ENCODE results near the gene TBXA2R.

The TBXA2R gene

DNA sequence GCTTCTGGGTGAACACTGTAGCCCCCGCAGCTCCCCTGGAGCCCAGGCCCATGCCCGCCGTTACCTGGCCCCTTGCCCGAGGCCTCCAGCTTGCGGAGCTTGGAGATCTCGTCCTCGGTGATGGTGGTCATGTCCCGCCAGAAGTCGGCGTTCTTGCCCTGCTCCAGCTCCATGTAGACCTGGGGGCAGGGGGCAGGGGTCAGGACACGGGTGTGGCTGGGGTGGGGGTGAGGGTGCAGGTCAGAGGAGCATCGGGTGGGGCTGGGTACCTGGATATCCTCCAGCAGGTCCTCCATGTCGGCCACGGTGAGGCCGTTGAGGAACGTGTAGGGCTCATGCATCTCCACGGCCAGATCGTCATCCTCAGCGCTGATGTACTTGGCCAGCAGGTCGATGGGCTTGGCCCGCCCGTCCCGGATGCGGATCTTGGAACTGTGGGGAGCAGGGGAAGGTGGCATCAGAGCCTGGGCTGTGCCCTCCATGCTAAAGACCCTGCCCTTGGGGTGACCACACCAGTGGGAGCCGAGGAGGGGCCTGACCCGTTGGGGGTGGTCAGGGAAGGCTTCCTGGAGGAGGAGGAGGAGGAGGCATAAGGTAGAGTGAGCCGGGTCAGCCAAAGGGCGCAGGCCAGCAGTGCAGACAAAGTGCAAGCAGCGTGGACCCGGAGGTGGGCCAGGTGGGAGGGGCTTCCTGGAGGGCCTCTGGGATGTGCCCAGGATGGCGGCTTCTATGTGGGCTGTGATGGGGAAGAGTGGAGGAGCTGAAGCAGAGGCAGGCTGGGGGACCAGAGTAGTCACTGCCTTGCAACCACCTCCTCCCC, 12.3 kb upstream of the TBXA2R start:
- no peak for DNase-seq

DNA sequence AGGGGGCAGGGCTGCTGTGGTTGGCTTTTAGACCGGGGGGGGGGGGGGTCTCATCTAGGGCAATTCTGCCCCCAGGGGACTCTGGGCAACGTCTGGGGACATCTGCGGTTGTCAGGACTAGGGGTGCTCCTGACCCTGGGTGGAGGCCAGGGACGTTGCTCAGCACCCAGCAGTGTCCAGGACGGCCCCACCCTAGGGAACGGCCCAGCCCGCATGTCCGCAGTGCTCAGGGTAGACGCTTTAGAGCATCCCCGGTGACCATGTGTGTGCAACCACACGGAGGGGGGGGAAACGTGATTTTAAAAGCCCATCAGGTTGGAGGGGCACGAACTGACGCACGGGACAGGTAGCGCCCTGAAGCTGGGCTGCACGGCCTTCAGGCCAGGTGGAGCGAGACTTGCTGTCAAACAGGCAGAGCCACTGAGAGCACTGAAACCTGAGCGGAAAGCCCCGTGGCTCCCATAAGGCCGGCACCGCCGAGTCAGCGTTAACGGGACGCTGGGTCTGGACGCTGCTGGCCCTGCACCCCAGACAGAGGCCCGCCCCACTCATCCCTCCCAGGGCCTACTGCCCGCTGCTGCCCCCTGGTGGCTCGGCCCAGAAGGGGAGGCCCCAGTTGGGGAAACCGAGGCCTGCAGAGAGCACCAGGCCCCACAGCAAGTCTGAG, 11.6 kb upstream of the TBXA2R start:
- DNase-seq, result no peak

DNA sequence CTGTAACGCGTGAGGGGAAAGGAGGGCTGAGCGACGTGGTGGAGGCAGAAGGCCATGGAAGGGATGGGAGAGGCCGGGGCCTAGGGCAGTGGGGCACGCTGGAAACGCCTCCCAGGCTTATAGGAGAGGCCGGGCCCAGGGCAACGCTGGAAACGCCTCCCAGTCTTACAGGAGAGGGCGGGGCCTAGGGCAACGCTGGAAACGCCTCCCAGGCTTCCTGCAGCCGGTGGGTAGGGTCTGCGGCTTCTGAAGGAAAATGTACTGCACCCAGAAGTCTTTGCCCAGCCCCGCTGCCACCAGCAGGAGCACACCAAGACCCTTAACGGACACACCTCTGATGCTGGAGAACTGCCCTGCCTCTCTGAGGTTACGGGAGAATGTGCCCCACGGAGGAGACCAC, 10.8 kb upstream of the TBXA2R start:
- no peak for DNase-seq

DNA sequence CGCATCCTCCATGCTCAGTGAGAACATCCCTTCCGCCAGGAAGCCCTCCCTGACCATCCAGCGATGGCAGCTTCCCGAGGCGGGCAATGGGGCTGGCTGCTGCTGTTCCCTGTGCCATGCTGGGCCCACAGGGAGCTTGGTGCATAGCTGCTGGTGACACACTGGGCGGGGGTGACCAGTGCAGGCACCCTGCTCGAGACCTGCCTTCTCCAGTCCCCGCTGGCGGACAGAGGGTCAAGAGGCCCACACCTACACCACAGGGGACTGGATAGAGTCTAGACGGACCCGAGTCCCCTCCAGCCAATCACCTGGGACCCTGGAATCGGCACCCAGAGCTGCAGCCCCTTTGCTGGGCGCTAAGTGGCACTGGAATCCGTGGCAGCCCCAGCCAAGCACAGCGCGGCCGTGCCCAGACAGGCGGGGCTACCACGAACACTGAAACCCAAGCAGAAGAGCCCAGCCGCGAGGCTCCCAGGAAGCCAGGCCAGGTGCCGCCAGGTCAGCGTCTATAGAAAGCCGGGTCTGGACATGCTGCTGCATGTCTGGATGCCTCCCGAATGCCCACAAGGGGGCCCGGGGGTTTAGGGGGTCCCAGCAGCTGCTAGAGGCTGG, 9.0 kb upstream of the TBXA2R start:
- no peak for DNase-seq

DNA sequence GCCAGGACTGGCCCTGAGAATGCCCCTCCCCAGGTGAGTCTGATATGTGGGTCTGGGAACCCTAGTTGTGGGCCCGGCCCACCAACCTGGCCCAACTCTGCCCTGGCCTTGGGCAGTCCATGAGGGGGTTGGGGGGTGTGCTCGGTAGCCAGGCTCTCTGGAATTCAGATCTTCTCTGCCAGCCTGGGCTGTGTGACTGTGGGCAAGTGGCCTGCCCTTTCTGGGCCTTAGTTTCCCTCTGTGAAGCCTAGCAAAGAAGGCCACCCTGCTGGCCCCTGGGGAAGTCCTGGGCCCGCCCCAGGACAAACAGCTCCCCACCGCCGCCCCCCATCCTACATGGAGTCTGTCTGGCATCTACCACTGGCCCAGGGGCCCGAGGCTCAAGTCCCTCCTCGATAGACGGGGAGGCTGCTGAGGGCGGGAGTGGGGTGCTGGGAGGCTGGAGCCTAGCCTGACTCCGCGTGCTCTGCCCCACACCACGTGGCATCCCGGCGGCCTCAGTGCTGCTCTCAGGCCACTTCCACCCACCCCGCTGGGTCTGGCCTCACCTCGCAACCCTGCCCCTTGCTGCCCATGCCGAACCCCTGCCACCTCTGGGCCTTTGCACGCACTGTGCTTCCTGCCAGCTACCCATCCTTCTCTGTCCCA, 8.3 kb upstream of the TBXA2R start:
- no peak for DNase-seq

DNA sequence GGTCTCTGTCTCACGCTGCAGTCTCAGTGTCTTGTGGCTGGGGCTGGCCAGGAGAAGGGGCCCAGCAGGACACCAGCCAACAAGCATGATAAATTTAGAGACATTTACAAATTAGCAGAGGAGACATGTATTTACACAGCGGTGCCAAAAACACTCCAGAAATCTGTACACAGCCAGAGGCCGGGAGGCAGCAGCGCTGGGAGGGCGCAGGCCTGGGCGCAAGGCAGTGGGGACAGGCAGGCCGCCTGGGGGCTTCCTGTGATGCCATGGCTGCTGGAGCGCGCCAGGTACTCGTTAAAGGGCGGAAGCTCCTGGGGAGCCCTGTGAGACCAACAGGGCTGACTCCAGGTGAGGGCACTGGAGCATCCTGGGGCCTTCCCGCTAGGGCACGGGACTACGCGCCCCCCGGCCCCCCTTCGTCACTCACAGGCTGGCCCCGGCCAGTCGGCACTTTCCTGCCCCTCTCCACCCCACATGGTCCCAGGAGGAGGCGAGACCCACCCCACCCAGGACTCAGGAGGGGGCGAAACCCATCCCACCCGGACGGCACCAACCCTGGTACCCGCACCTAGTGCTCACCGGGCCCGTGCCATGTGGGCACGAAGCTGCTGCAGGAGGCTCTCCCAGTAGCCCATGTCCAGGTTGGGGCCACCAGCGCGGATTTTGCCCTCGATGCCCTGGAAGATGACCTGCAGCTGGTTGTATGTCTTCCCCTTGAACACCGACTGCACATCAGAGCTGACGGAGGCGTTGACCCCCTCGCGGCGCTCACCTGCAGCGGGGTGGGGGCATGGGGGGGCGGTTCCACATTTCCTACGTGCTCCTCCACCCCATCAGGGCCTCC, 7.4 kb upstream of the TBXA2R start:
- no peak for DNase-seq

DNA sequence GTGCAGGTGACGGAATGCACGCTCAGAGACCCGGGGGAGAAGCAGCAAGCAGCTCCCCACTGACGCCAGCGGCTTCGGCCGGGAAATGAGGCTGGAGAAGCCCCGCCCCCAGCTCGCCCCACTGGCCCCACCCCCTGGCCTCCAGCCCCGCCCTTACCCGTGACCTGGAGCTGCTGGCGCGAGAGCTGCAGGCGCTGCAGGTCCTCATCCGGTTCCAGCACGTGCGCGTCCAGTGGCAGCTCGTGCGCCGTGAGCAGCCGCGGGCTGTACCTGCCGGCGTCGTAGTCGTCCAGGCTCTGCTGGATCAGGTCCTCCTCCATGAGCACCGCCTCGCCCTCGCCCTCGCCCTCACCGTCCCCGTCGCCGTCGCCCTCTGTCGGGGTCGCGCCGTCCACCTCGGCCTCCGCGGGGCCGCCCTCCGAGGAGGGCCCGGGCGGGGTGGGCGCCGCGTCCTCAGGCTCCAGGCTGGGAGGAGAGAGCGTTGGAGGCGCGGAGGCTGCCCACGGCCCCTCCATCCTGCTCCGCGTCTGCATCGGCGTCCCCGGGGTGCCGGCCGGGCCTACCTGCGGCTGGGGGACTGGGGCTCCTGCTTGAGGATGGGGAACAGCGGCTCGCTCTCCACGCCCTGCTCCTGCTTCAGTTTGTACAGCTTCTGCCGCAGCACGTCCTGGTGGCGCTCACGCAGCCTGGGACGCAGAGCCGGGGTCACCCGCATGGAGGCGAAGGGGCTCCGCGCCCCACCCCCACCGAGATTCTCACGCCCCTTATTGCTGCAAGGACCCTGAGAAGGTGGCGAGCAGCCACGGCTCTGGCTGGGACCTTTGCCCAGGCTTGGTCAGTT, 6.4 kb upstream of the TBXA2R start:
- DNase-seq, result no peak

DNA sequence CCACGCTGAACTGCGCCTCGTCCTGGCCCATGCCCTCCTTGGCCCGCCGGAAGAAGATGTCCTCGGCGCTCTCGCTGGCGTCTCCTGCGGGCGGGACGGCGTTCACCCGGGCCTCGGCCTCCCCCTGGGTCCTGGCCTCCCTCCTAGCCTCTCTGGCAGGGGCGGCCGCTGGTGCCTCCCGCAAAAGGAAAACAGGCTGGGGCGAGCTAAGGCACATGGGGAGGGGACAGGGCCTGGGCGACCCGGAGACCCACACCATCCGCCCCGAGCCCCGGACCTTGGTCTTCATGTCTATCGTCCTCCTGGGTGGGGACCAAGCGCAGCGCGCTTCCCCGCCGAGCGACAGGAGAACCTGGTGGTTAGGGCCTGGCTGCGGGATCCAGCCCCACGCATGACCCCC, 5.7 kb upstream of the TBXA2R start:
- DNase-seq, result no peak

DNA sequence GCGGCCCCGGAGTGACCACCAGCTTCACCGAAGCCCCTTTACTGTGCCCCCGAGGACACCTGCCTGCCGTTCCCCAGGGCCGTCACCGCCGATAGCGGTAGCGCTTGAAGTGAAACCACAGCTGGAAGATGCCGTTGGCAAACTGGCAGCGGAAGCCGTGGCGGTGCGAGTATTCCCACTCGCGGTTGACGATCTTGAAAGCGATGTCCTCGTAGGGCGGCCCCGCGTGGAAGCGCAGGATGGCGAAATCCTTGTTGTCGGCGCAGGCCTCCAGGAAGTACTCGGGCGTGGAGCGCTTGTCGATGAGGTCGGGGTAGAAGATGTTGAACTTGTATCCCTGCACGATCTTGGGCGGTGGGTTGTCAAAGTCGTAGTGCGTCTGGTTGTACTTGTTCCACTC, 5.2 kb upstream of the TBXA2R start:
- DNase-seq, result no peak

DNA sequence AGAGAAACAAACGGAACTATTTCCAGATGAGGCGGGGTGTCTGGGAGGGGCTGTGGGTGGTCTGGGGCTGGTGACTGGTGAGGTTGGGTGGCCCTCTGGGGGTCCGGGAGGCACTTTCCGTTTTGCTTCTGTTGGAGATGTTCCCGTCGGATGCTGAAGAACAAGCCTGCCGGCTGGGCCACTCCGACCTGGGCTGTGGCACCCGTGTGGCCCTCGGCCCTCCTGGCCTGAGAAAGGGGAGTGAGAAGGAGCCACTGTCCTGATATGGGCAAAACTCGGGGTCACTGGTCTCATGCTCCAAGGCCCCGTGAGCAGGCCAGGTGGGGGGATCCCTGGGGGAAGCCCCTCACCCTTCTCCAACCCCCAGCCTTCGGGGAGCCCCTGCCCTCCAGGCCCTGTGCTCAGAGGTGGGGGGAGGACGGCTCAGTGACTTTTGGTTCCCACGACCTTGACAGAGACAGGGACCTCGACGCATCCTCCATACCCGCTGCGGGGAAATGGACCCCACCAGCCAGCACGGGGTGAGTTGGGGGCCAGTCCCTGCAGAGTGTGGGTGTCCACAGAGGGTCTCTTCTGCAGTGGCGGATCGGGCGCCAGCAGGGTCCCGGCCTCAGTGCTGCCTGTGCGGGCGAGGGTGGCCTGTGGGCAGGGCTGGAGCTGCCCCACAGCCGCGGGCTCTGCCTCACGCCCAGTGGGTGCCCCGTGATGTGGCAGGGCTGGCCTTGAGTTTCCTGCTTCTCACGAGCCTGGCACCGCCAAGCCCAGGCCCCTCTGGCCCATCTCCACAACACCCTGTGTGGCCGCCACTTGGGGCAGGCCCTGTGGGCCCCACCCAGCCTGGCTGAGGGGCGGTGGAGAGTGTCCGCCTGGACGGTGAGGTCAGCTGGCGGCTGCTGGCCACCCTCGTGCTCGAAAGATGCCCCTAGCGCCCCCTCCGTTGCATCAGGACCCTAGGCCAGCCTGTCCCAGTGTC, 4.4 kb upstream of the TBXA2R start:
- no peak for DNase-seq

DNA sequence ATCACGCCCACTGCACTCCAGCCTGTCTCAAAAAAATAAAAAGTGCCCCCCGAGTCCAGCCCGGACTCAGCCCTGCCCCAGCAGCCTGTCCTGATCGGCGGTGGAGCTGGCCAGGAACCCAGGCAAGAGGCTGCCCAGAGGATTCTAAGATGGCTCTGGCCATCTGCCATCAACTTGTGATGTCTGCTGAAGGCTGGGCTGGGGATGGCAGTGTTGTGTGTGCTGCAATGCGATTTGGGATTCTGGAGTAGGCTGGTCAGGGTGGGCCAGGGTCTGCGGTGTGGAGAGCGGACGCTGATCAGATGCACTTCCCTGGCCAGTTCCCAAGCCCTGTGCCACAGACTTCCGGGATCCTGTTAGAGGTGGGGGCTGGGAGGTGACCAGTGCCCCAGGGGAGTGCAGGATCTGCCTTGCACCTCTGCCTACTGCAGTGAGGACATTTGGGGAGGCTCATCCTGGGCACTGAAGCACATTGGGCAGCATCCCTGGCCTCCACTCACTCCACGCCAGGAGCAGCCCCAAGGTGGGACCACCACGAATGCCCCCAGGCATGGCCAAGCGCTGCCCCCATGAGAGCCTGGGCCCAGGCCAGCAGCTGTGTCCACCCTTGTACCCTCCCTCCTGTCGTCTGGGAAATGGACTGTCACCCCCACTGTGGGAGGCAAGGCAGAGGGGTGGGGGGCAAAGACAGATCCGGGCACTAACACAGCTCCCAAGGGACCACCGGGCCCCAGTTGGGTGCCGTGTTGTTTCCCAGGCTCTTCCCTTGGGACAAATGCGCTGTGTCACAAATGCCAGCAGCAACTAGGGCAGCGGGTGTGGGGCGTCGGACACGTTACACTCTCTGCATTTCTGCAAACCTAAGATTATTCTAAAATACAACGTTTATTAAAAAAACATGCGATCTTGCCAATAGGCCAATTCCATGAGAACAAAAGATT, 3.4 kb upstream of the TBXA2R start:
- no peak for DNase-seq

DNA sequence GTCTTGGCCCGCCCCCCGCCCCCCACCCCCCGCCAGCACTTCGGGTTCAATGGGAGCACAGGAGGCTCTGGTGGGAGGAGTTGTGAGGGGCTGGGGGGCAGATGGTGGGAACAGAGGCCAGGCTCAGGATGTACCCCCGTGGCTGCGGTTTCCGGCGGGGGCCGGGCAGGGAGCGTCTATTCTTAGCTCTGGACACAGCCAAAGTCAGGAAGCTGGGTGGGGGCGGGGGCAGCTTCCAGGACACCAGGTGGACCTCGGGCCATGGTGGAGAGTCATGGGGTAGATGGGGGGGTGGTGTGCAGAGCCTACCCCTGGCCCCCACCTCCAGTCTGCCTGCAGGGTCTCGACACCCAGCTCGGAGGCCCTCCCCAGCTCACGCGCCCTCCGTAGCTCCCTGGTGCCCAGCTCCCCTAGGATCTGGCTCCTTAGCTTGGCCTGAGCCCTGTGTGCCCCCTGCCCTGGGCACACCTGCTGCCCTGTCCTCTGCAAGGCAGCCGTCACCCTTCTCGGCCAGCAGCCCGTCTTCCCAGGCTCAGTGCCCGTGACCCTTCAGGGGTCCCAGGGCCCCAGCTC, 2.2 kb upstream of the TBXA2R start:
- DNase-seq, result no peak

DNA sequence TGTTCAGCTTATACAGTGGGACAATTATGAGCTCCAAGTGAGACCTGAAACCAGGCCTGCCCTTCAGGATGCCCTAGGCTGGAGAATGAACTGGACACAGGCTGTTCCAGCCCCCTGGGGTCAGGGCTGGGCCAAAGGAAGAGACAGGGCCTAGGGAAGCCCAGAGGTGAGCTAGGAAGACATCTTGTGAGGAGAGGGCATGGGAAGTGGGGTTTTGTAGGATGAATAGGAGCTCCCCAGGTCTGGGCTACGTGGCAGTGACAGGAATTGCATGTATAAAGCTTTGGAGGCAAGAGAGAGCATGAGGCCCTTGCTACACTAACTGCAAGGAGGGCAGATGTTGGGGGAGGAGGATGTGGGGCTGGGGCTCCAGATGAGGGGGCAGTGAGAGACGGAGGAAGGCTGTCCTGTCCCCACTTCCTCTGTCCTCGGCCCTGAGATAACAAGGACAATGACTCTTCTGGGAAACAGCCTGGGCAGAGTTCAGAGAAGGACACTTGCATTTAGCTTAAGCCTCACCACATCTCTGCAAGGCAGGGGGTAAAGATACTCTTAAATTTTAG, 1.5 kb upstream of the TBXA2R start:
- no peak for DNase-seq

DNA sequence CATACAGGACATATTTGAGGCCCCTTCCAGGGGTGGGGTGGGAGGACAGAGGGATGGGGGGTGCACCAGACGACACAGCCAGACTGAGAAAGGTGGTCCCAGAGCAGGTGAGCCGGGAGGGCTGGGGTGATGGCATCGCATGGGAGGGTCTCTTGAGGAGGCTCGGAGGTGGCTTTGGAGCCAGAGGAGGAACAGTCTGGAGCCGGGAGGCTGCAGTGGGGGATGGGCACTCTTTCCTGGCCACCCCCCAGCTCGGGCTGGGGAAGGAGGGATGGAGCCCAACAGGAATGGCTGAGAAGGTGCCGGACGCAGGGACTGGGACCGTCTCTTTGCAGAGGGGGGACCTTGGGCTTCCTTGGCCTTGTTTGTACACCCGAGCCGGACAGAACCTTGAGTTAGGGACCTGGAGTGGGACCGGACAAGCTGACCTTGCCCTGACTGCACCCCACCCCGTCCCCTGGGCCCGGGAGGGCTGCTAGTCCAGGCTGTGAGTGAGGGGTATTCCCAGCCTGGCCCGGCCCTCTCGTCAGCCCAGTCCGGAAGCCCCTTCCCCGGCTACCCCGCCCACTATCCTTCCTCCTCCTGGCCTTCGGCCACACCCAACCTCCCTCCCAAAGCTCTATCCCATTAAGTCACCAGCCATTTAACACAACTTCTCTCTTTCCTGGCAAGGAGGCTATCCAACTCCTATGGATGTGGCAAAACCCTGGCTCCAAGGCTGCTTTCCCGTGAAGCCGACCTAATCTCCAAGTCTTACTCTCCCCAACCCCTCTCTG, 816 bp upstream of the TBXA2R start:
- DNase-seq, result no peak

DNA sequence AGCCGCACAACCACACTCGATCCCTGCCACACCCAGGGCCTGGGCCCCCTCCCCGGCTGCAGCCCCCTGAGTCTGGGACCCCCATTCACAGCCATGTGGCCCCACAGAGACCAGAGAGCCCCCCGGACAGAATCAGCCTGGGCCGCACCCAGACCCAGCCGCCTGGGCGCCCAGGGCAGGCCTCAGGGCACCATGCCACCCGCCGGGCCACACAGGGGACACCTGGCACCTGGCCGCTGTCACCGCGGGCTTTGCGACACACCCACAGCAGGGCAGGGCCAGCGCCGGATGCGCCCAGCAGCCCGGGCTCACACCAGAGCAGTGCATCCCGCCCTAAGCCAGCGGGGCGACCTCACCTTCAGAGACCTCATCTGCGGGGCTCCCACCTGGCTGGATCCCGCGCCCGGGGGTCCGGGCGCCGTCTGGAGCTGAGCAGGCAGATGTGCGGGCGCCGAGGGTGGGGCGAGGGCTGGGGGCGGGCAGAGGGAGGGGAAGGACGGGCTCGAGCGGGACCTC, 443 bp downstream of the TBXA2R start:
- DNase-seq, result peak; percentile 12

DNA sequence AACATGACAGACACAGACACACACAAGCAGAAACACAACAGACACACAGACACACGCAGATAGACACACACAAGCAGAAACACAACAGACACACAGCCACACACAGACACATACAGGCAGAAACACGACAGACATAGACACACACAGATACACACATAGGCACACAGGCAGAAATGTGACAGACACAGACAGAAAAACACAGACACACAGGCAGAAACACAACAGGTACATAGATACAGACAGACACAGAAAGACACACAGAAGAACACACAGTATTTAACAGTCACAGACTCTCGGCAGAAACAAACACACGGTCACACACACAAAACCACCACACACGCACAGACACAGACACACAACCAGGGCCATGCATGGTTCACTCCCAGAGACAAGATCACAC, 905 bp downstream of the TBXA2R start:
- DNase-seq, result no peak

DNA sequence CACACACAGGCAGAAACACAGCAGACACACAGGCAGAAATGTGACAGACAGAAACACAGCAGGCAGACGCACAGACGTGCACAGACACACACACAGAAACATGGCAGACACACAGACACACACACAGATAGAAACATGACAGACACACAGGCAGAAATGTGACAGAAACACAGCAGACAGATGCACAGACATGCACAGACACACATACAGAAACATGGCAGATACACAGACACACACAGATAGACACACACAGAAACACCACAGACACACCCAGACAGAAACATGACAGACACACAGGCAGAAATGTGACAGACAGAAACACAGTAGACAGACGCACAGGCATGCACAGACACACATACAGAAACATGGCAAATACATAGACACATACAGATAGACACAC, 1.3 kb downstream of the TBXA2R start:
- no peak for DNase-seq

DNA sequence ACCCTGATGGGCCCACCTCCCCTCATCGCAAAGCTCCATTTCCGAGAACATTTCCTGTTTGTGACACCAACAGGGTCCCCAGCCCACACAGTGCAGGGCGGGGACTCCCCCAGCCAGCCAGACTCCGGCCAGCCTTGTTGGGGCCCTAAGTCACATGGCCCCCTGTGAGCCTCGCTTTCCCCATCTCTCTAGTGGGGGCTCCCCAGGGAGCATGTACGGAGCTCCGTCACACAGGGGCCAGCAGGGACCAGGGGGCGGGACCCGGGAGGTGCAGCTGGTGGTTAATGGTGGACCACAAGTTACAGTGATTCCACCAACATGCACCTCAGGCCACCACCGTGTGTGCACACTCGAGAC, 1.7 kb downstream of the TBXA2R start:
- DNase-seq, result no peak

Data from NCI-H510A treated with DMSO at 0.1 percent for 48 hours (cell line).